ENCODE results near the gene FILIP1L. TPM values are rescaled to one million over a fixed set of nuclear protein-coding genes. Genes with fewer than 3 reads are reported as not detected.

Gene FILIP1L
- total and polyA plus RNA-seq, 2 of the 8 experiments (the other 6 are each of a cell fraction or from before 2014, with no cell fraction given), result 0.06 to 0.09 TPM

DNA sequence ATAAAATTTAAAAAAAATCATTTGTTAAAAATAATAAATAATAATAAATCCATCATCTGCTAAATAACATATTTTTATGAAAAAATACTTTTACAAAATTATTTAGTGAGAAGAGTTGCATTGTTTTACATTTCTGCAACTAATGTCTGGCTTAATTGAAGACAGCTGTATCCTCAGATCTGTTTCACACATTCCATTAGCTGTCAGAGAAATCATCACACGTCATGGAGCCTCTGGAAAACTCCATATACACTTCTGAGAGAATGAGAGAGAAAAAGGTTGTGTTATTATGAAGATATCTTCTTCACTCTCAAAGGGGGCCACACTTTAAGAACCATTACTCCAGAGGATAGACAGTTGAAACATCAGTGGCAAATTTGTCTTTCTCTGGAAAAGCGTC lies 255.8 kb downstream of the FILIP1L start:
- Histone ChIP-seq H4K8ac (ENCODE audit: extremely low read depth, insufficient read depth, low read length) (no peak overlapping the region), H4K20me1 (replicated peaks in 1 of 2; ENCODE audit: control insufficient read depth in 1 of 2, insufficient read depth in 2 of 2, low read length in 2 of 2) (peaks cover 2% of the 10 kb centered on the region in 2 experiments), H2AK5ac (ENCODE audit: low read depth, low read length) (no peak overlapping the region), H3K79me2 (ENCODE audit: control insufficient read depth in 1 of 2, insufficient read depth in 2 of 2, low read length in 2 of 2) (peaks cover 0 to 9% of the 10 kb centered on the region in 2 experiments; a peak in 1 of 4 replicates), H4K5ac (ENCODE audit: insufficient read length, low read depth, low read length) (no peak overlapping the region), H2BK12ac (ENCODE audit: low read depth, low read length) (no peak overlapping the region), H3K14ac (ENCODE audit: insufficient read length) (no peak overlapping the region), H3K36me3 (ENCODE audit: control insufficient read depth in 2 of 4, insufficient read depth in 4 of 4, low read length in 3 of 4) (no peaks in the 10 kb centered on the region), H3K9ac (replicated peaks in 1 of 4; ENCODE audit: extremely low read depth in 1 of 4, low read depth in 3 of 4, low read length in 3 of 4) (no peak overlapping the region), H2BK120ac (replicated peaks; ENCODE audit: low read depth, low read length) (no peak overlapping the region), H3K4me3 (ENCODE audit: extremely low read depth in 1 of 4, insufficient read depth in 2 of 4, low read depth in 3 of 4, low read length in 4 of 4) (no peak overlapping the region), H3K79me1 (ENCODE audit: low read depth, low read length) (no peaks in the 10 kb centered on the region; the same call in 1 of the 2 replicates), H3K27me3 (replicated peaks in 1 of 4; ENCODE audit: control insufficient read depth in 3 of 4, extremely low read depth in 1 of 4, insufficient read depth in 3 of 4, low read length in 3 of 4) (no peaks in the 10 kb centered on the region), H3K18ac (ENCODE audit: extremely low read depth, low read length) (no peak overlapping the region), H3K4me2 (ENCODE audit: insufficient read depth in 1 of 2, low read depth in 2 of 2, low read length in 2 of 2) (no peak overlapping the region), H3K56ac (replicated peaks; ENCODE audit: insufficient read length, low read depth, low read length) (no peak overlapping the region), H3K23me2 (ENCODE audit: low read depth, low read length) (no peaks in the 10 kb centered on the region), H3K23ac (ENCODE audit: insufficient read length) (no peak overlapping the region), H3K4ac (replicated peaks; ENCODE audit: insufficient read length, low read depth, low read length) (no peak overlapping the region), H2BK20ac (ENCODE audit: low read length) (no peak overlapping the region), H4K91ac (replicated peaks; ENCODE audit: insufficient read length, low read length) (no peak overlapping the region), H2AFZ (ENCODE audit: low read length) (no peak overlapping the region), H3K9me3 (ENCODE audit: insufficient read depth in 2 of 2, low read depth in 1 of 2, low read length in 1 of 2) (no peaks in the 10 kb centered on the region), H3K27ac (ENCODE audit: low read depth, low read length) (no peak overlapping the region), H2BK5ac (ENCODE audit: low read depth, low read length) (no peak overlapping the region), H2BK15ac (ENCODE audit: low read length) (no peak overlapping the region), H3K4me1 (replicated peaks in 1 of 4; ENCODE audit: control insufficient read depth in 3 of 4, insufficient read depth in 4 of 4, low read length in 3 of 4) (peaks cover 2 to 7% (median 5%) of the 10 kb centered on the region in 4 experiments; a peak in 4 of 7 replicates)
- FAIRE-seq (no peak), DNase-seq (ENCODE audit: low read depth in 1 of 2, low spot score in 2 of 2) (no peak)
- ChIA-PET POLR2A (ENCODE audit: partially characterized antibody) (no interaction called here), CTCF (ENCODE audit: partially characterized antibody) (interaction anchor here (0.6 to 1.8 kb wide), 5 partner anchors 12 to 498 kb away, joined by 3 to 4 read pairs (median 3); no protein-coding TSS in a partner anchor)
- WGBS, 2 experiments (ENCODE audit: extremely low coverage in 1 of 2, insufficient coverage in 1 of 2, insufficient read length in 1 of 2, insufficient replicate concordance in 2 of 2, low coverage in 1 of 2, low lambda C conversion rate in 2 of 2, missing lambda C conversion rate in 1 of 2), result 94% methylated on average over 2 of the region's 2 CpGs; no CpG with 5 or more reads in 1 of the 2 experiments
- TF ChIP-seq GTF2F1 (IDR thresholded peaks at IDR 0.05; ENCODE audit: borderline replicate concordance, low read depth, low read length) (no peak), RXRA (IDR thresholded peaks at IDR 0.05; ENCODE audit: insufficient read depth, low read depth, low read length) (no peak), NRF1 (IDR thresholded peaks at IDR 0.05; ENCODE audit: low read depth, low read length) (no peak), ASH2L (IDR thresholded peaks at IDR 0.05; ENCODE audit: low read length) (no peak), TEAD4 (IDR thresholded peaks at IDR 0.05; ENCODE audit: low read depth, low read length) (no peak), CHD2 (IDR thresholded peaks at IDR 0.05; ENCODE audit: low read length) (no peak), FOSL1 (IDR thresholded peaks at IDR 0.05; ENCODE audit: insufficient read depth, low read depth, low read length) (no peak), CEBPB (IDR thresholded peaks at IDR 0.05; ENCODE audit: low read depth, low read length) (no peak), TAF7 (optimal IDR thresholded peaks at IDR 0.05; ENCODE audit: borderline replicate concordance, low read depth, low read length) (no peak), SP2 (IDR thresholded peaks at IDR 0.05; ENCODE audit: low read length) (no peak)
- TF ChIP-seq, protein P1, sequence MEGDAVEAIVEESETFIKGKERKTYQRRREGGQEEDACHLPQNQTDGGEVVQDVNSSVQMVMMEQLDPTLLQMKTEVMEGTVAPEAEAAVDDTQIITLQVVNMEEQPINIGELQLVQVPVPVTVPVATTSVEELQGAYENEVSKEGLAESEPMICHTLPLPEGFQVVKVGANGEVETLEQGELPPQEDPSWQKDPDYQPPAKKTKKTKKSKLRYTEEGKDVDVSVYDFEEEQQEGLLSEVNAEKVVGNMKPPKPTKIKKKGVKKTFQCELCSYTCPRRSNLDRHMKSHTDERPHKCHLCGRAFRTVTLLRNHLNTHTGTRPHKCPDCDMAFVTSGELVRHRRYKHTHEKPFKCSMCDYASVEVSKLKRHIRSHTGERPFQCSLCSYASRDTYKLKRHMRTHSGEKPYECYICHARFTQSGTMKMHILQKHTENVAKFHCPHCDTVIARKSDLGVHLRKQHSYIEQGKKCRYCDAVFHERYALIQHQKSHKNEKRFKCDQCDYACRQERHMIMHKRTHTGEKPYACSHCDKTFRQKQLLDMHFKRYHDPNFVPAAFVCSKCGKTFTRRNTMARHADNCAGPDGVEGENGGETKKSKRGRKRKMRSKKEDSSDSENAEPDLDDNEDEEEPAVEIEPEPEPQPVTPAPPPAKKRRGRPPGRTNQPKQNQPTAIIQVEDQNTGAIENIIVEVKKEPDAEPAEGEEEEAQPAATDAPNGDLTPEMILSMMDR (IDR thresholded peaks at IDR 0.05; ENCODE audit: control extremely low read depth in 1 of 3, insufficient read depth in 1 of 3, low read depth in 1 of 3, low read length in 3 of 3), result no peak
- TF ChIP-seq, protein P2, sequence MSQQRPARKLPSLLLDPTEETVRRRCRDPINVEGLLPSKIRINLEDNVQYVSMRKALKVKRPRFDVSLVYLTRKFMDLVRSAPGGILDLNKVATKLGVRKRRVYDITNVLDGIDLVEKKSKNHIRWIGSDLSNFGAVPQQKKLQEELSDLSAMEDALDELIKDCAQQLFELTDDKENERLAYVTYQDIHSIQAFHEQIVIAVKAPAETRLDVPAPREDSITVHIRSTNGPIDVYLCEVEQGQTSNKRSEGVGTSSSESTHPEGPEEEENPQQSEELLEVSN (IDR thresholded peaks at IDR 0.05), result no peak

Measured in H1 (cell line).